Gastroesophageal sphincter (tissue), 4 donors: Measurements from ENCODE around the gene IMMP2L. TPM values are rescaled to one million over a fixed set of nuclear protein-coding genes. Genes with fewer than 3 reads are reported as not detected.

Source experiments
- ATAC-seq: fragments of 150-250 bp; one replicate; pipeline ENCODE4 v1.9.1; 2016; ENCODE audit warnings: mild to moderate bottlenecking, moderate library complexity
- H3K27ac ChIP-seq, 4 donors: fragments of 200-600 bp; sonication (generic) in 3 of 4; 1 replicate in 3 of 4; 2 replicates in 1 of 4; pipeline ENCODE4 v1.5.1; 2016 to 2019
- H3K27me3 ChIP-seq: fragments of 200-600 bp; sonication (generic); one replicate; pipeline ENCODE4 v1.5.1; 2019
- H3K36me3 ChIP-seq, 2 donors: fragments of 200-600 bp; sonication (generic); one replicate each; pipeline ENCODE4 v1.5.1; 2019; ENCODE audit warnings: control low read depth in 1 of 2
- H3K4me1 ChIP-seq, 3 donors: fragments of 200-600 bp; sonication (generic); 1 replicate in 2 of 3; 2 replicates in 1 of 3; pipeline ENCODE4 v1.5.1; 2016 to 2019; ENCODE audit warnings: control low read depth in 2 of 3
- H3K4me3 ChIP-seq, 2 donors: fragments of 200-600 bp; sonication (generic); one replicate each; pipeline ENCODE4 v1.5.1; 2019; ENCODE audit warnings: mild to moderate bottlenecking in 1 of 2, moderate library complexity in 1 of 2
- H3K9me3 ChIP-seq, 3 donors: fragments of 200-600 bp; sonication (generic); one replicate each; pipeline ENCODE4 v1.5.1; 2017 to 2019; ENCODE audit warnings: control low read depth in 2 of 3
- CTCF ChIP-seq, 4 experiments: fragments of 200-600 bp in 2 of 4; fragments of 450-650 bp in 2 of 4; sonication (generic) in 1 of 4; IDR thresholded peaks; one replicate each; pipeline ENCODE4 v1.5.1; 2017 to 2019; ENCODE audit warnings: antibody characterized with exemption in 4 of 4, mild to moderate bottlenecking in 2 of 4, moderate library complexity in 2 of 4
- EP300 ChIP-seq: sonication (generic); formaldehyde crosslinking; IDR thresholded peaks from one replicate; pipeline ENCODE4 v1.6.1; 2017; ENCODE audit warnings: antibody characterized with exemption, mild to moderate bottlenecking
- POLR2A ChIP-seq, 2 donors: fragments of 450-650 bp; IDR thresholded peaks; one replicate each; pipeline ENCODE4 v1.6.1; 2017; ENCODE audit warnings: antibody characterized with exemption in 2 of 2, mild to moderate bottlenecking in 2 of 2, moderate library complexity in 1 of 2
- POLR2AphosphoS5 ChIP-seq: sonication (generic); formaldehyde crosslinking; IDR thresholded peaks from one replicate; pipeline ENCODE4 v1.6.1; 2017; ENCODE audit warnings: antibody characterized with exemption
- WGBS, 2 donors: methylation state at CpG; one replicate each; pipeline ENCODE4 v1.1.5; 2018; ENCODE audit warnings: low coverage in 1 of 2; 5-methylcytosine and 5-hydroxymethylcytosine counted together
- total RNA-seq, 4 donors: library from RNA; depleted of rRNA; stranded (reverse); fragments of >200 nt; gene quantifications; one replicate each; pipeline ENCODE4 v1.1.0, GENCODE V29; 2016

Gene IMMP2L
- total RNA-seq, 4 donors from 2014 or later = 13.6 to 38.5 (median 30.1) TPM

DNA sequence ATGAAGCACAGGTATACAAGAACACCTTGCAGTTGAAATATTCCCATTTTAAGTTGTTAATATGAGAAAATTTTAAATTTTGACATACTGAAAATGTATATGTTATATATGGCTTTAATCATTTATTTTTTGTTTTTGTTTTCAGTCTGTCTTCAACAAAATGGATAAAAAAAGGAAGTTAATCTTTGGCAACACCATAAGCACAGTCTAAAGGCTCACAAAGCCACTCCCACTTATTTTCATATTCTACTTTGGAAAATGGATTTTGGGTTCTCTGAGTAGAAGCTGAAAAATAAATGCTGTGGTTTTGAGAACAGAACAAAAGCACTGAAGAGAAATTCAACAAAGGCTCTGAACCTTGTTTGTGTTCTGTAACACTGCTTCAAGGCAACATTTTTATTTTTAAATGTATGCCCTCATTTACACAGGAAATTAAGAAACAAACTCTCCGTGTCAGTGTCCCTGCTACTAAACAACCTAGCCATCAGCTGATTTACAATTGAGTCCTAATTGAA is 552.7 kb downstream of the IMMP2L start:
- no peaks in the 10 kb centered on the region for H3K27me3 ChIP-seq
- H3K36me3 ChIP-seq = no peaks in the 10 kb centered on the region
- ATAC-seq = no peak
- H3K4me1 ChIP-seq = no peaks in the 10 kb centered on the region
- no peak overlapping the region for H3K4me3 ChIP-seq
- H3K9me3 ChIP-seq = no peaks in the 10 kb centered on the region
- 78 to 100% methylated on average over 1 of the region's 1 CpG for WGBS, 2 donors
- TF ChIP-seq POLR2A (IDR thresholded peaks at IDR 0.05) (no peak), POLR2AphosphoS5 (no peak), CTCF (IDR thresholded peaks at IDR 0.05) (no peak), EP300 (no peak)
- no peak overlapping the region for H3K27ac ChIP-seq

- TF ChIP-seq POLR2A (IDR thresholded peaks at IDR 0.05) (no peak), EP300 (no peak), POLR2AphosphoS5 (no peak), CTCF (IDR thresholded peaks at IDR 0.05) (no peak)
- H3K27me3 ChIP-seq = no peaks in the 10 kb centered on the region
- ATAC-seq = no peak
- no peaks in the 10 kb centered on the region for H3K4me1 ChIP-seq
- H3K9me3 ChIP-seq = no peaks in the 10 kb centered on the region
- WGBS, 2 donors = 85 to 88% methylated on average over 2 of the region's 2 CpGs
- no peaks in the 10 kb centered on the region for H3K36me3 ChIP-seq
- no peak overlapping the region for H3K4me3 ChIP-seq
- no peak overlapping the region for H3K27ac ChIP-seq
Observed at GRCh38 chr7:111006691-111007090, 555.6 kb downstream of the IMMP2L start.

DNA sequence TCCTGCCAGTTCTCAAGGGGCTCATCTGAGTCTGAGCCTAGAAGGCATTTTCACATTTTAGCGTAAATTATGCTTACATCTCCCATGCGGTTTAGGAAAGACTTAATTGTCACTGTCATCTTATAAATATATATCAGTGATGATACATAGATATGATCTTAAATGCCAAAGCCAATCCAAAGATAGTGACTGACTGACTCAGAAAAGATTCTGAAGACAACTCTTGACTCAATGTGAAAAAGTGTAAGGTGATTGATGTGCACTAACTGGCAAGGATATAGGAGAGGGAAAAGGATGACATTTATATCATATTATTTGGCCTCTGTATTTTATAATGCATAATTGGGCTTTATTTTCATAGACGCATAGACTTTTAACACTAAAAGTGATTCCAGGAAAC is 556.3 kb downstream of the IMMP2L start:
- ATAC-seq = no peak
- Histone ChIP-seq H3K27me3 (no peaks in the 10 kb centered on the region), H3K9me3 (no peaks in the 10 kb centered on the region), H3K36me3 (no peaks in the 10 kb centered on the region), H3K27ac (no peak overlapping the region), H3K4me1 (no peaks in the 10 kb centered on the region), H3K4me3 (no peak overlapping the region)
- TF ChIP-seq POLR2AphosphoS5 (no peak), CTCF (IDR thresholded peaks at IDR 0.05) (no peak), EP300 (no peak), POLR2A (IDR thresholded peaks at IDR 0.05) (no peak)
- WGBS, 2 donors = 63 to 65% methylated on average over 3 of the region's 3 CpGs

- WGBS, 2 donors = 17 to 22% methylated on average over 1 of the region's 1 CpG
- H3K9me3 ChIP-seq = no peaks in the 10 kb centered on the region
- no peak overlapping the region for H3K27ac ChIP-seq
- TF ChIP-seq POLR2A (IDR thresholded peaks at IDR 0.05) = no peak
- no peak for TF ChIP-seq CTCF (IDR thresholded peaks at IDR 0.05)
- no peak for TF ChIP-seq POLR2AphosphoS5
- no peak for TF ChIP-seq EP300
- H3K36me3 ChIP-seq = no peaks in the 10 kb centered on the region
- ATAC-seq = no peak
- no peaks in the 10 kb centered on the region for H3K27me3 ChIP-seq
- H3K4me3 ChIP-seq = no peak overlapping the region
- no peaks in the 10 kb centered on the region for H3K4me1 ChIP-seq
Observed at GRCh38 chr7:111005445-111005844, 556.8 kb downstream of the IMMP2L start.

- 86 to 88% methylated on average over 3 to 4 of the region's 4 CpGs for WGBS, 2 donors
Observed at GRCh38 chr7:111004310-111004901, 557.9 kb downstream of the IMMP2L start.

More at GRCh38 chr7:111004310-111004901, 557.9 kb downstream of the IMMP2L start:
- Histone ChIP-seq H3K27ac (no peak overlapping the region), H3K4me3 (no peak overlapping the region), H3K4me1 (no peaks in the 10 kb centered on the region), H3K36me3 (no peaks in the 10 kb centered on the region), H3K9me3 (no peaks in the 10 kb centered on the region), H3K27me3 (no peaks in the 10 kb centered on the region)
- TF ChIP-seq EP300 = no peak
- no peak for TF ChIP-seq POLR2AphosphoS5
- no peak for TF ChIP-seq POLR2A (IDR thresholded peaks at IDR 0.05)
- TF ChIP-seq CTCF (IDR thresholded peaks at IDR 0.05) = no peak
- ATAC-seq = no peak
